GM12878 (cell line): ENCODE results near the gene MCM3AP. TPM values are rescaled to one million over a fixed set of nuclear protein-coding genes. Genes with fewer than 3 reads are reported as not detected.

Experiments used
- ASH2L ChIP-seq: fragments of 300-600, 200-600 bp; sonication (generic); IDR thresholded peaks from 2 replicates; pipeline ENCODE4 v1.6.1; 2017; ENCODE audit warnings: low read depth, mild to moderate bottlenecking, borderline replicate concordance
- ATF7 ChIP-seq: fragments of 450-650 bp; IDR thresholded peaks from 2 replicates; pipeline ENCODE4 v1.6.1; 2016; ENCODE audit warnings: low read depth, mild to moderate bottlenecking
- BACH1 ChIP-seq: fragments of 450-650 bp; IDR thresholded peaks from 2 replicates; pipeline ENCODE4 v1.6.1; 2017; ENCODE audit warnings: mild to moderate bottlenecking, borderline replicate concordance
- BHLHE40 ChIP-seq, 2 experiments: fragments of 450-650 bp in 1 of 2; IDR thresholded peaks; 2 replicates each; pipeline ENCODE4 v1.6.1; 2011 to 2017; ENCODE audit warnings: low read depth in 2 of 2, borderline replicate concordance in 1 of 2, improper control_type of control experiment in 1 of 2, low read length in 1 of 2, mild to moderate bottlenecking in 1 of 2
- CBFB ChIP-seq: IDR thresholded peaks from 2 replicates; pipeline ENCODE4 v1.6.1; 2016; ENCODE audit warnings: antibody characterized with exemption, low read depth
- GATAD2B ChIP-seq: fragments of 450-650 bp; conservative IDR thresholded peaks from 2 replicates; pipeline ENCODE4 v1.6.1; 2017; ENCODE audit warnings: low read depth, mild to moderate bottlenecking, moderate library complexity
- HDAC6 ChIP-seq: fragments of 200-600 bp; sonication (generic); IDR thresholded peaks from one replicate; pipeline ENCODE4 v1.8.0; 2017; ENCODE audit warnings: antibody characterized with exemption; ENCODE audit not compliant: unreplicated experiment
- HDGF ChIP-seq: fragments of 450-650 bp; IDR thresholded peaks from 2 replicates; pipeline ENCODE4 v1.6.1; 2016; ENCODE audit warnings: antibody characterized with exemption
- IKZF2 ChIP-seq, 2 experiments: fragments of 450-650 bp; IDR thresholded peaks; 2 replicates each; pipeline ENCODE4 v1.6.1; 2017; ENCODE audit warnings: mild to moderate bottlenecking in 2 of 2, moderate library complexity in 2 of 2
- IRF4 ChIP-seq: IDR thresholded peaks from 2 replicates; pipeline ENCODE4 v1.6.1; 2011; ENCODE audit warnings: low read depth, low read length
- KAT2A ChIP-seq: conservative IDR thresholded peaks from 2 replicates; pipeline ENCODE4 v1.6.1; 2011; ENCODE audit warnings: low read depth, low read length; ENCODE audit not compliant: control insufficient read depth
- LARP7 ChIP-seq: fragments of 450-650 bp; IDR thresholded peaks from 2 replicates; pipeline ENCODE4 v1.6.1; 2017; ENCODE audit warnings: mild to moderate bottlenecking
- MEF2A ChIP-seq: IDR thresholded peaks from 2 replicates; pipeline ENCODE4 v1.6.1; 2011; ENCODE audit warnings: low read depth, mild to moderate bottlenecking, low read length, moderate library complexity; ENCODE audit not compliant: insufficient read depth
- NFXL1 ChIP-seq: fragments of 450-650 bp; IDR thresholded peaks from 2 replicates; pipeline ENCODE4 v1.6.1; 2017; ENCODE audit warnings: antibody characterized with exemption, mild to moderate bottlenecking, borderline replicate concordance
- RAD51 ChIP-seq: fragments of 450-650 bp; IDR thresholded peaks from 2 replicates; pipeline ENCODE4 v1.6.1; 2016; ENCODE audit warnings: moderate library complexity, mild to moderate bottlenecking, inconsistent platforms
- SRF ChIP-seq, 2 experiments: IDR thresholded peaks; 2 replicates each; pipeline ENCODE4 v1.6.1; 2011; ENCODE audit warnings: low read depth in 2 of 2, low read length in 2 of 2, mild to moderate bottlenecking in 1 of 2, moderate library complexity in 1 of 2
- TARDBP ChIP-seq: IDR thresholded peaks from 2 replicates; pipeline ENCODE4 v1.6.1; 2016; ENCODE audit warnings: borderline replicate concordance
- ZNF217 ChIP-seq: fragments of 450-650 bp; IDR thresholded peaks from 2 replicates; pipeline ENCODE4 v1.6.1; 2017; ENCODE audit warnings: antibody characterized with exemption, mild to moderate bottlenecking
- ZNF24 ChIP-seq: fragments of 450-650 bp; IDR thresholded peaks from 2 replicates; pipeline ENCODE4 v1.6.1; 2017; ENCODE audit warnings: antibody characterized with exemption, mild to moderate bottlenecking
- ZNF622 ChIP-seq: fragments of 450-650 bp; IDR thresholded peaks from 2 replicates; pipeline ENCODE4 v1.6.1; 2017; ENCODE audit warnings: mild to moderate bottlenecking, inconsistent platforms
- polyA plus RNA-seq, 11 experiments: library from polyadenylated mRNA; depleted of rRNA in 4 of 11; unstranded in 6 of 11; stranded (reverse) in 5 of 11; fragments of >200 nt; fragmentation: Nextera tagmentation in 4 of 11; fragmentation: Illumina TruSeq in 1 of 11; extraction: Ambion mirVana in 4 of 11; extraction: Trizol in 1 of 11; gene quantifications; 1 replicate in 1 of 11; 2 replicates in 10 of 11; pipeline versions ENCODE4 v1.2.1 to v1.2.3, GENCODE V29; 2011 to 2016; ENCODE audit warnings: inconsistent platforms in 2 of 11, missing spikeins in 2 of 11, low read depth in 1 of 11
- total RNA-seq, 4 experiments: library from RNA; depleted of rRNA in 3 of 4; stranded (reverse); fragments of >200 nt in 3 of 4; fragmentation: Illumina TruSeq in 1 of 4; extraction: Trizol in 1 of 4; gene quantifications; 2 replicates each; pipeline versions ENCODE4 v1.2.1 to v1.2.3, GENCODE V29; 2013 to 2021
- TF ChIP-seq, protein P1 (sequence below): fragments of 450-650 bp; IDR thresholded peaks from 2 replicates; pipeline ENCODE4 v1.6.1; 2017; ENCODE audit warnings: borderline replicate concordance
- TF ChIP-seq, protein P2 (sequence below): fragments of 450-650 bp; IDR thresholded peaks from 2 replicates; pipeline ENCODE4 v1.6.1; 2018; ENCODE audit warnings: borderline replicate concordance, mild to moderate bottlenecking; ENCODE audit not compliant: partially characterized antibody
- TF ChIP-seq, protein P3 (sequence below): IDR thresholded peaks from 2 replicates; pipeline ENCODE4 v1.6.1; 2011; ENCODE audit warnings: low read depth, low read length, improper control_type of control experiment, borderline replicate concordance
- TF ChIP-seq, protein P4 (sequence below): fragments of 450-650 bp; IDR thresholded peaks from 2 replicates; pipeline ENCODE4 v1.6.1; 2017; ENCODE audit warnings: mild to moderate bottlenecking
- TF ChIP-seq, protein P5 (sequence below): IDR thresholded peaks from 2 replicates; pipeline ENCODE4 v1.6.1; 2011; ENCODE audit warnings: low read depth, mild to moderate bottlenecking, low read length, moderate library complexity, borderline replicate concordance; ENCODE audit errors: extremely low read depth

MCM3AP gene
- total and polyA plus RNA-seq, 10 of the 15 experiments (the other 5 are each of a cell fraction or from before 2014, with no cell fraction given): 6.1 to 95.7 (median 47.0) TPM

DNA sequence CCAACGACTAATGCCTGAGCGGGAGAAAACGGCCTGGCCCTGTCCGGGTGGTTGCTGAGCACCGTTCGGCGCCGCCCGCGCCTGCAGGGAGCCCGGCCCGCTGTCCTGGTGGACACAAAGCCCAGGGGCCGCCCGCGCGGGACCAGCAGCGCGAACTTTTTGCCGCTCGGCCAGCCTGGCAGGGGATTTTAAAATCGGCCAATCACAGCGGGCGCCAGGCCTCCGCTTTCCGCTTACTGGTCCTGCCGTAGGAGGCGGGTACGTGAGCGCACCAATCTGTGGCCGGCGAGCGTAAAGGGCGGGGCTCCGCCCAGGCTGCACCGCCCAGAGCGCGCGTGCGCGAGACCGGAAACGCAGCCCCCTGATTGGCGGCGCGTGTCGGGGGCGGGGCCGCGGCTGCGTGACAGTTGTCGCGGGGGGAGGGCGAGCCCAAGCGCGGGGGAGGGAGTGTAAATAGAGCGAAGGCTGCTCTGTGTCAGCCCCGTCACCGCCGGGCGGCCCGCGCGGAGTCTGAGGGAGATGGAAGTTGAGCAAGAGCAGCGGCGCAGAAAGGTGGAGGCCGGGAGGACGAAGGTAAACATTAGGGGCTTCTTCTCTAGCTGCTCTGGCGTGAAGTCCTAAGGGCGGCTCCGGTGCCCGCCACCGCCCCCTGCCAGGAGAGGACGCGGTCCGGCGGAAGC is 38.4 kb upstream of the MCM3AP start, which contains the start of the genes C21orf58 and PCNT (continued):
- TF ChIP-seq BHLHE40 (IDR thresholded peaks at IDR 0.05; ENCODE audit: borderline replicate concordance in 1 of 2, low read depth in 2 of 2, low read length in 1 of 2) (peak; percentile 42 to 86; a peak in 3 of 4 replicates), CBFB (no peak; the same call in 1 of the 2 replicates), HDGF (no peak), BACH1 (peak; percentile 28; the same call in 1 of the 2 replicates), IKZF2 (IDR thresholded peaks at IDR 0.05) (no peak), GATAD2B (peak; percentile 63), ZNF24 (no peak), SRF (IDR thresholded peaks at IDR 0.05; ENCODE audit: low read depth in 2 of 2, low read length in 2 of 2) (no peak), IRF4 (no peak), HDAC6 (no peak), ASH2L (peak; percentile 89; the same call in 1 of the 2 replicates), NFXL1 (no peak), RAD51 (no peak), MEF2A (no peak), ATF7 (no peak), ZNF622 (no peak), TARDBP (0 out of 2 replicates have a peak, but pooled peaks have one; percentile 19), ZNF217 (no peak), KAT2A (no peak), LARP7 (peak; percentile 93)
- TF ChIP-seq, protein P1, sequence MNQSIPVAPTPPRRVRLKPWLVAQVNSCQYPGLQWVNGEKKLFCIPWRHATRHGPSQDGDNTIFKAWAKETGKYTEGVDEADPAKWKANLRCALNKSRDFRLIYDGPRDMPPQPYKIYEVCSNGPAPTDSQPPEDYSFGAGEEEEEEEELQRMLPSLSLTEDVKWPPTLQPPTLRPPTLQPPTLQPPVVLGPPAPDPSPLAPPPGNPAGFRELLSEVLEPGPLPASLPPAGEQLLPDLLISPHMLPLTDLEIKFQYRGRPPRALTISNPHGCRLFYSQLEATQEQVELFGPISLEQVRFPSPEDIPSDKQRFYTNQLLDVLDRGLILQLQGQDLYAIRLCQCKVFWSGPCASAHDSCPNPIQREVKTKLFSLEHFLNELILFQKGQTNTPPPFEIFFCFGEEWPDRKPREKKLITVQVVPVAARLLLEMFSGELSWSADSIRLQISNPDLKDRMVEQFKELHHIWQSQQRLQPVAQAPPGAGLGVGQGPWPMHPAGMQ: no peak
- TF ChIP-seq, protein P2, sequence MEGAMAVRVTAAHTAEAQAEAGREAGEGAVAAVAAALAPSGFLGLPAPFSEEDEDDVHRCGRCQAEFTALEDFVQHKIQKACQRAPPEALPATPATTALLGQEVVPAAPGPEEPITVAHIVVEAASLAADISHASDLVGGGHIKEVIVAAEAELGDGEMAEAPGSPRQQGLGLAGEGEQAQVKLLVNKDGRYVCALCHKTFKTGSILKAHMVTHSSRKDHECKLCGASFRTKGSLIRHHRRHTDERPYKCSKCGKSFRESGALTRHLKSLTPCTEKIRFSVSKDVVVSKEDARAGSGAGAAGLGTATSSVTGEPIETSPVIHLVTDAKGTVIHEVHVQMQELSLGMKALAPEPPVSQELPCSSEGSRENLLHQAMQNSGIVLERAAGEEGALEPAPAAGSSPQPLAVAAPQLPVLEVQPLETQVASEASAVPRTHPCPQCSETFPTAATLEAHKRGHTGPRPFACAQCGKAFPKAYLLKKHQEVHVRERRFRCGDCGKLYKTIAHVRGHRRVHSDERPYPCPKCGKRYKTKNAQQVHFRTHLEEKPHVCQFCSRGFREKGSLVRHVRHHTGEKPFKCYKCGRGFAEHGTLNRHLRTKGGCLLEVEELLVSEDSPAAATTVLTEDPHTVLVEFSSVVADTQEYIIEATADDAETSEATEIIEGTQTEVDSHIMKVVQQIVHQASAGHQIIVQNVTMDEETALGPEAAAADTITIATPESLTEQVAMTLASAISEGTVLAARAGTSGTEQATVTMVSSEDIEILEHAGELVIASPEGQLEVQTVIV: no peak
- TF ChIP-seq, protein P3, sequence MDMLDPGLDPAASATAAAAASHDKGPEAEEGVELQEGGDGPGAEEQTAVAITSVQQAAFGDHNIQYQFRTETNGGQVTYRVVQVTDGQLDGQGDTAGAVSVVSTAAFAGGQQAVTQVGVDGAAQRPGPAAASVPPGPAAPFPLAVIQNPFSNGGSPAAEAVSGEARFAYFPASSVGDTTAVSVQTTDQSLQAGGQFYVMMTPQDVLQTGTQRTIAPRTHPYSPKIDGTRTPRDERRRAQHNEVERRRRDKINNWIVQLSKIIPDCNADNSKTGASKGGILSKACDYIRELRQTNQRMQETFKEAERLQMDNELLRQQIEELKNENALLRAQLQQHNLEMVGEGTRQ: no peak
- TF ChIP-seq, protein P4, sequence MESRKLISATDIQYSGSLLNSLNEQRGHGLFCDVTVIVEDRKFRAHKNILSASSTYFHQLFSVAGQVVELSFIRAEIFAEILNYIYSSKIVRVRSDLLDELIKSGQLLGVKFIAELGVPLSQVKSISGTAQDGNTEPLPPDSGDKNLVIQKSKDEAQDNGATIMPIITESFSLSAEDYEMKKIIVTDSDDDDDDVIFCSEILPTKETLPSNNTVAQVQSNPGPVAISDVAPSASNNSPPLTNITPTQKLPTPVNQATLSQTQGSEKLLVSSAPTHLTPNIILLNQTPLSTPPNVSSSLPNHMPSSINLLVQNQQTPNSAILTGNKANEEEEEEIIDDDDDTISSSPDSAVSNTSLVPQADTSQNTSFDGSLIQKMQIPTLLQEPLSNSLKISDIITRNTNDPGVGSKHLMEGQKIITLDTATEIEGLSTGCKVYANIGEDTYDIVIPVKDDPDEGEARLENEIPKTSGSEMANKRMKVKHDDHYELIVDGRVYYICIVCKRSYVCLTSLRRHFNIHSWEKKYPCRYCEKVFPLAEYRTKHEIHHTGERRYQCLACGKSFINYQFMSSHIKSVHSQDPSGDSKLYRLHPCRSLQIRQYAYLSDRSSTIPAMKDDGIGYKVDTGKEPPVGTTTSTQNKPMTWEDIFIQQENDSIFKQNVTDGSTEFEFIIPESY: no peak
- TF ChIP-seq, protein P5, sequence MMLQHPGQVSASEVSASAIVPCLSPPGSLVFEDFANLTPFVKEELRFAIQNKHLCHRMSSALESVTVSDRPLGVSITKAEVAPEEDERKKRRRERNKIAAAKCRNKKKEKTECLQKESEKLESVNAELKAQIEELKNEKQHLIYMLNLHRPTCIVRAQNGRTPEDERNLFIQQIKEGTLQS: no peak
